GM12801 (cell line): ENCODE data around the gene ZNF398.

Experiments used
- TF ChIP-seq, protein P1 (sequence below): IDR thresholded peaks from one replicate; pipeline ENCODE4 v1.5.1; 2011; ENCODE audit warnings: control low read depth; ENCODE audit not compliant: insufficient read length; ENCODE audit errors: extremely low read depth

ZNF398 gene

DNA sequence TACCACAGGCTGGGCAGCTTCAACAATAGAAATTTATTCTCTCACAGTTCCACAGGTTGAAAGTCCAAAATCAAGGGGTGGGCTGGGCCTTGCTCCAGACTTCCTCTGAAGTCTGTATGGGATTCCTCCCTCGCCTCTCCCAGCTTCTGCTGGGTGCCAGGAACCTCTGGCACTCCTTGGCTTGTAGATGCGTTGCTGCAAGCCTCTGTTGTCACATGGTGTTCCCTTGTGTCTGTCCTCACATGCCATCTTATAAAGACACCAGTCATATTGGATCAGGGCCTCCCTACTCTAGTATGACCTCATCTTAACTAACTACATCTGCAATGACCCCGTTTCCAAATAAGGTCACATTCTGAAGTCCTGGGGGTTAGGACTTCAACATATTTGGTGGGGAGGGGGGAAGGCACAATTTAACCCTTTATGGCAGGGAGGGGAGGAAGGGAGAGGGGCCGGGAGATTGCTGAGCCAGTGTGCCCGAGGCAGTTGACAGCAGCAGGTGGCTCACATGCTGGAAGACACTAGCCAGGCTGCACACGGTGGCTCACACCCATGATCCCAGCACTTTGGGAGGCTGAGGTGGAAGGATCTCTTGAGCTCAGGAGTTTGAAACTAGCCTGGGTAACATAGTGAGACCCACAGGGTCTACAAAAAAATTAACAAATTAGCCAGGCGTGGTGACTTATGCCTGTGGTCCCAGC lies 66.9 kb downstream of the ZNF398 start:
- TF ChIP-seq, protein P1, sequence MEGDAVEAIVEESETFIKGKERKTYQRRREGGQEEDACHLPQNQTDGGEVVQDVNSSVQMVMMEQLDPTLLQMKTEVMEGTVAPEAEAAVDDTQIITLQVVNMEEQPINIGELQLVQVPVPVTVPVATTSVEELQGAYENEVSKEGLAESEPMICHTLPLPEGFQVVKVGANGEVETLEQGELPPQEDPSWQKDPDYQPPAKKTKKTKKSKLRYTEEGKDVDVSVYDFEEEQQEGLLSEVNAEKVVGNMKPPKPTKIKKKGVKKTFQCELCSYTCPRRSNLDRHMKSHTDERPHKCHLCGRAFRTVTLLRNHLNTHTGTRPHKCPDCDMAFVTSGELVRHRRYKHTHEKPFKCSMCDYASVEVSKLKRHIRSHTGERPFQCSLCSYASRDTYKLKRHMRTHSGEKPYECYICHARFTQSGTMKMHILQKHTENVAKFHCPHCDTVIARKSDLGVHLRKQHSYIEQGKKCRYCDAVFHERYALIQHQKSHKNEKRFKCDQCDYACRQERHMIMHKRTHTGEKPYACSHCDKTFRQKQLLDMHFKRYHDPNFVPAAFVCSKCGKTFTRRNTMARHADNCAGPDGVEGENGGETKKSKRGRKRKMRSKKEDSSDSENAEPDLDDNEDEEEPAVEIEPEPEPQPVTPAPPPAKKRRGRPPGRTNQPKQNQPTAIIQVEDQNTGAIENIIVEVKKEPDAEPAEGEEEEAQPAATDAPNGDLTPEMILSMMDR = no peak

- TF ChIP-seq, protein P1 = no peak
These were observed 69.1 kb downstream of the ZNF398 start for GRCh38 chr7:149216402-149216801.

DNA sequence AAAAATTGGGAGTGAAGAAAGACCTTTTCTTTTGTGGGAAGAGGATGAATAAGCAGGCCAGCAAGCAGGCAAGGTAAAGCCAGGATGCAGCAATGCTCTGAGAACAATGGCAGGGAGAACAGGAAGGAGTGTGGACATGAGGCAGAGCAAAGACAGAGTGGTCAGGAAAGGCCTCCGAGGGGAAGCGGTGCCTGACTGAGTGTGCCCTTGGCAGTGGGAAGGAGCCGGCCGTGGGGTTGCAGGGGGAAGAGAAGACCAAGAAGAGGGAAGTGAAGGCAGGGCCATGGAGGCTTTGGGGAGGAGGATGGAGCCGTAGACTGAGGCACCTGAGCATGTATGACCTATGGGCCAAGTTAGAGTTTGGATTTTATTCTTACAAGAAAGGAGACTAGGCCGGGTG lies 70.3 kb downstream of the ZNF398 start:
- TF ChIP-seq, protein P1 = no peak

DNA sequence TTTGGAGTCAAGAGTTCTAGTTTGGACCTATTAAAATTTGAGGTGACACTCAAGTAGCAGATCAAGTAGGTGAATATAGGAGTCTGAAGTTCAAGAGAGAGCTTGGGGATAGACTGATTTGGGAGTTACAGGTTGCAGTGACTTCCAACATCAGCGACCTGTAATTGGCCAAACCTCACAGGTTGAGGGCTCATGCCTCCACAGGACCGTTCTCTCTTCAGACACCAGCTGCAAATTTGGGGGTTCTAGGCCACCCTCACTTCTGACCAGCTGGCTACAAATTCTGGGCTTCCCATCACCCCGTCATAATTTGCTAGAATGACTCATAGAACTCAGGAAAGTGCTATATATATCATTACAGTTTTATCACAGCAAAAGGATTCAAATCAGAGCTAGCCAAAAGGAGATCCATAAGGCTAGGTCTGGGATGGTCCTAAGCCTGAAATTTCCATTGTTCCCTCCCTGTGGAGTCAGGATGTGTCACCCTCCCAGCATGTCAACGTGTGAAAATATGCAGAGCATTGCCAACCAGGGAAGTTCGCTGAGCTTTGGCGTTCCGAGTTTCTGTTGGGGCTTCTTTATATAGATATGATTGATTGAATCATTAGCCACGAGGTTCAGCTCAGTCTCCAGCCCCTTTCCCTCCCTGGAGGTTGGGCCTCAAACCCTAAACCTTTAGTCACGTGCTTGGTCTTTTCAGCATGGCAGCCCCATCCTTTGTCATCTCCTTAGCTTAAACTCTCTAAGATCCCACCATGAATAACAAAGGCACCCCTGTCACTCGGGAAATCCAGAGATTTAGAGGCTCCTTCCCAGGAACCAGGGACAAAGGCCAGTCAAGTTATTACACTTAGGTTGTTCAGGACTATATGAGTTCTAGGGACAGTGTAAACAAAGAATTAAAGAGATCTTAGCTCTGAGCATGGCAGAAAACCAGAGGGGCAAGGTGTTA lies 71.5 kb downstream of the ZNF398 start:
- TF ChIP-seq, protein P1 = no peak

GRCh38 chr7:149220534-149220933 lies 73.3 kb downstream of the ZNF398 start:
- TF ChIP-seq, protein P1 = no peak

- TF ChIP-seq, protein P1 = no peak
These were observed 75.9 kb downstream of the ZNF398 start for GRCh38 chr7:149223176-149223575.

- TF ChIP-seq, protein P1 = no peak
These were observed 76.5 kb downstream of the ZNF398 start for GRCh38 chr7:149223761-149224160.
